ENCODE results near the gene IL3. TPM values are rescaled to one million over a fixed set of nuclear protein-coding genes. Genes with fewer than 3 reads are reported as not detected.

Gene IL3
- total and polyA plus RNA-seq, 9 of the 15 experiments (the other 6 are each of a cell fraction or from before 2014, with no cell fraction given) = not detected

GRCh38 chr5:132024789-132025402 is 35.6 kb upstream of the IL3 start:
- POLR2A ChIA-PET = interaction anchor here (0.5 kb wide), 1 partner anchor 591 kb away, joined by 3 read pairs; no protein-coding TSS in a partner anchor
- TF ChIP-seq ZHX1 (conservative IDR thresholded peaks at IDR 0.05; ENCODE audit: low read length) (no peak), MIER1 (IDR thresholded peaks at IDR 0.05; ENCODE audit: low read depth) (peak; percentile 91), SIN3A (IDR thresholded peaks at IDR 0.05; ENCODE audit: borderline replicate concordance in 2 of 2, control insufficient read depth in 1 of 2, low read depth in 2 of 2, low read length in 2 of 2) (peak in 1 of 2 experiments; percentile 40; a peak in 1 of 4 replicates), TEAD1 (CRISPR knock-in tag; IDR thresholded peaks at IDR 0.05) (peak in 1 of 2 experiments; percentile 42; a peak in 1 of 4 replicates), TEAD4 (IDR thresholded peaks at IDR 0.05; ENCODE audit: low read length) (no peak), TEAD4 (CRISPR knock-in tag; IDR thresholded peaks at IDR 0.05; ENCODE audit: borderline replicate concordance) (0 out of 2 replicates have a peak, but pooled peaks have one; percentile 22), ZNF717 (CRISPR knock-in tag; IDR thresholded peaks at IDR 0.05) (no peak), EHMT2 (IDR thresholded peaks at IDR 0.05) (peak; percentile 94)
- TF ChIP-seq, protein P1, sequence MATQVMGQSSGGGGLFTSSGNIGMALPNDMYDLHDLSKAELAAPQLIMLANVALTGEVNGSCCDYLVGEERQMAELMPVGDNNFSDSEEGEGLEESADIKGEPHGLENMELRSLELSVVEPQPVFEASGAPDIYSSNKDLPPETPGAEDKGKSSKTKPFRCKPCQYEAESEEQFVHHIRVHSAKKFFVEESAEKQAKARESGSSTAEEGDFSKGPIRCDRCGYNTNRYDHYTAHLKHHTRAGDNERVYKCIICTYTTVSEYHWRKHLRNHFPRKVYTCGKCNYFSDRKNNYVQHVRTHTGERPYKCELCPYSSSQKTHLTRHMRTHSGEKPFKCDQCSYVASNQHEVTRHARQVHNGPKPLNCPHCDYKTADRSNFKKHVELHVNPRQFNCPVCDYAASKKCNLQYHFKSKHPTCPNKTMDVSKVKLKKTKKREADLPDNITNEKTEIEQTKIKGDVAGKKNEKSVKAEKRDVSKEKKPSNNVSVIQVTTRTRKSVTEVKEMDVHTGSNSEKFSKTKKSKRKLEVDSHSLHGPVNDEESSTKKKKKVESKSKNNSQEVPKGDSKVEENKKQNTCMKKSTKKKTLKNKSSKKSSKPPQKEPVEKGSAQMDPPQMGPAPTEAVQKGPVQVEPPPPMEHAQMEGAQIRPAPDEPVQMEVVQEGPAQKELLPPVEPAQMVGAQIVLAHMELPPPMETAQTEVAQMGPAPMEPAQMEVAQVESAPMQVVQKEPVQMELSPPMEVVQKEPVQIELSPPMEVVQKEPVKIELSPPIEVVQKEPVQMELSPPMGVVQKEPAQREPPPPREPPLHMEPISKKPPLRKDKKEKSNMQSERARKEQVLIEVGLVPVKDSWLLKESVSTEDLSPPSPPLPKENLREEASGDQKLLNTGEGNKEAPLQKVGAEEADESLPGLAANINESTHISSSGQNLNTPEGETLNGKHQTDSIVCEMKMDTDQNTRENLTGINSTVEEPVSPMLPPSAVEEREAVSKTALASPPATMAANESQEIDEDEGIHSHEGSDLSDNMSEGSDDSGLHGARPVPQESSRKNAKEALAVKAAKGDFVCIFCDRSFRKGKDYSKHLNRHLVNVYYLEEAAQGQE (IDR thresholded peaks at IDR 0.05; ENCODE audit: borderline replicate concordance) = peak; percentile 95
- TF ChIP-seq, protein P1 (CRISPR knock-in tag; IDR thresholded peaks at IDR 0.05; ENCODE audit: low read depth) = peak; percentile 73; the same call in 1 of the 2 replicates
- no peaks in the 10 kb centered on the region for H3K9me3 ChIP-seq (replicated peaks; ENCODE audit: control insufficient read depth, insufficient read depth, low read depth, low read length)
- H3K36me3 ChIP-seq (ENCODE audit: control insufficient read depth, insufficient read depth, low read length) = no peaks in the 10 kb centered on the region
- no peak for ATAC-seq
- peaks cover 4 to 9% of the 10 kb centered on the region in 2 experiments; a peak in 3 of 5 replicates for H3K4me1 ChIP-seq (replicated peaks in 1 of 2; ENCODE audit: control insufficient read depth in 2 of 2, insufficient read depth in 2 of 2, low read length in 2 of 2)
- H3K9me1 ChIP-seq (ENCODE audit: control insufficient read depth, insufficient read depth, low read length) = no peaks in the 10 kb centered on the region
- H2AFZ ChIP-seq (ENCODE audit: low read depth, low read length) = no peak overlapping the region
- H3K27ac ChIP-seq (ENCODE audit: extremely low read depth, low read depth, low read length) = no peak overlapping the region
- no peaks in the 10 kb centered on the region for H3K79me2 ChIP-seq (ENCODE audit: control insufficient read depth, insufficient read depth, low read length)
- intact Hi-C loops (cut with micrococcal nuclease) = no loop called here
- CTCF ChIA-PET (ENCODE audit: low intra/inter-chr PET ratio) = no interaction called here
- H3K9ac ChIP-seq (ENCODE audit: insufficient read depth in 1 of 2, low read depth in 2 of 2, low read length in 2 of 2) = no peak overlapping the region
- under 1% methylated on average over 8 of the region's 8 CpGs for WGBS (ENCODE audit: insufficient coverage, low coverage, missing lambda C conversion rate)
- no peaks in the 10 kb centered on the region for H4K20me1 ChIP-seq (replicated peaks; ENCODE audit: control insufficient read depth, insufficient read depth, low read length)
- no TSS peak for BruUV-seq (replicated peaks)
- H3K27me3 ChIP-seq (ENCODE audit: control insufficient read depth in 2 of 2, insufficient read depth in 2 of 2, low read length in 2 of 2) = peaks cover 6 to 40% of the 10 kb centered on the region in 2 experiments; a peak in 4 of 5 replicates
- no peak for FAIRE-seq
- no peak for DNase-seq (ENCODE audit: extremely low read depth in 1 of 4, low spot score in 3 of 4)
- in situ Hi-C loops (cut with MboI) = loop anchor here (25.0 kb wide), 1 partner anchor 588 kb away; no protein-coding TSS in a partner anchor
- no peak overlapping the region for H3K4me2 ChIP-seq (ENCODE audit: insufficient read depth, low read length)
- H3K4me3 ChIP-seq = no peak overlapping the region

All from K562 (cell line).